SH-SY5Y (cell line): Measurements from ENCODE around the gene RGL1.

Source experiments
- GATA2 ChIP-seq: IDR thresholded peaks from 2 replicates; pipeline ENCODE4 v1.6.1; 2011; ENCODE audit warnings: mild to moderate bottlenecking, low read depth, low read length
- GATA3 ChIP-seq: IDR thresholded peaks from 2 replicates; pipeline ENCODE4 v1.6.1; 2011; ENCODE audit warnings: low read depth, mild to moderate bottlenecking, low read length, moderate library complexity

The RGL1 gene

DNA sequence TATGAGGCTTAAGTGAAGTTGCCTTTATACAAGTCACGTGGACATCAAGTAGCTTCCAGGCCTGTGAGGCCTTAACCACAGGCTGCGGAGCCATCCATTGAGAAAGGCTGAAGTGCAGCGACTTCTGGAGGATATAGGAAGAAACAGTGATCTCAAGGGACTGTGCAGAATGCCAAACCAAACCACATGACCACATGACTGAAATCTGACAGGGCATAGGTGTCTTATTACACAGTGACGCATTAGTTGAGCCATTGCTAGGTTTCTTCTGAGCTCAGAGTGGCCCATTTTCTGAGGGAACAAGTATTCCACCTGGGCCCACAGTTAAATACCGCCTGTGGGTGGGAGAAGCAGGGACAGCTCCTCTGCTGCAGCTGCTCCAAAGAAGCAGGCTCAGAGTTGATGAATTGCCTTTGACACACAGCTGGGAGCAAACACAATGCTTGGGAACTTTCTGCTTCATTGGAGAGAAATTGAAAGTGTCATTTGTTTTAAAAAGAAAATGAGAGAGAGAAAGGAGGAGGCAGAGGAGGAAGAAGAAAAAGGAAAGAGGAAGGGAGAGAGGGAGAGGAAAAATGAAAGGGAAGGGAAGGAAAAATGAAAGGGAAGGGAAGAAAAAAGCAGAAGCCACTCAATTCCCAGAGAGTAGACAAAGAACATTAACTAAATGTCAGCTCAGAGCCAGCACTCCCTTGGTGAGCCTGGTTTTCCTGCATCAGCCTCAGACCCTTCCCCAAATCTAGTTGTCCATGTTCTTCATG, 138.2 kb downstream of the RGL1 start:
- no peak for TF ChIP-seq GATA2

- TF ChIP-seq GATA3 (no peak), GATA2 (no peak)
These were observed 140.8 kb downstream of the RGL1 start for GRCh38 chr1:183945428-183946319.

DNA sequence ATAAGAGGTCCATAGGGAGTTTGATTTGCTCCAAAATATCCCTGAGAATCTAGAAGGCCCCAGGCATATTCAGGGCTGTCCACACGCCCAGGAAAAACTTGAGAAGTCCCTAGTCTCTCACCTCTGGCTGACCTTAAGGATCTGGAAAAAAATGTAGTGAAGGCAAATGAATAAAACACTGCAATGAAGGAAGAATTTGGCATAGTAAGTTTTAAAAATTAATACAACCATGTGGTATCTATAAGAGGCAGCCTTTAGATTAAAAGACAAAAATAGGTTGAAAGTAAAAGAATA, 141.3 kb downstream of the RGL1 start:
- TF ChIP-seq GATA2 (no peak), GATA3 (no peak)

- TF ChIP-seq GATA3 = no peak
- no peak for TF ChIP-seq GATA2
These were observed 143.1 kb downstream of the RGL1 start for GRCh38 chr1:183947988-183948387.

DNA sequence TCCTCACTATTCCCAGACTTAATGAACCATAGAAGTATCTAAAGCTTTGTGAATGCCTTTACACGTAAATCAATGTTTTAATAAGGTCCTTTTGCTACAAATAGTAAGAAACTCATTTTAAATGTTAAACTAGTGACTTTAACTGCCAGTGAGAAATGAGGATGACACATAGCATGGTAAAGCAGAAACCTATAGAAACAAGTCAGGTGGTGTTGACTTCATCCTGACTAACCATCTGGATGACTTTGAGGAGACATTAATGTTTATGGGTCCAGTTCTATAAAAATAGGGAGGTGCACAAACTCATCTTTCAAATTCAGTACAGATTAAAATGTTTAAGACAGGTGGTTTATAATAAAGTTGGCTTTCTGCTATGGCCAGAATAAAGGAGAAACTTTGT, 147.2 kb downstream of the RGL1 start:
- no peak for TF ChIP-seq GATA3
- no peak for TF ChIP-seq GATA2

DNA sequence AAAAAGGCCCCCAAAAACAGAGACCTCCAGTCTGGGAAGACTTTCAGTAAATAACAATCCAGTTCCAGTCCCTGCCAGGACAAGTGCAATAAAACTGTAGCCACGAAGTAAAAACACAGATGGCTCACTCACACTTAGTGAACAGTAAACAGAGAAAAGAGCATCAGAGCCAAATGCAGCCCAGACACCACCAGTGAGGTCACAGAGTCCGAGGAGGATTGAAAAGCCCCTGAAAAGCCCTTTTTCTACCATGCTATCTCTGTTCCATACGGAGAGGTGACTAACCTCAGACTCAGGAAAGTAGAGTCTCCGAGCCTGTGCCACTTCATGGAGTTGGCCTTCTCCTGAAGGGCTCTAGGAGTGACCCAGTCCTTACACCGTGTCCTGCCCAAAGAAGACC, 148.1 kb downstream of the RGL1 start:
- TF ChIP-seq GATA2 (no peak), GATA3 (no peak)

- no peak for TF ChIP-seq GATA2
- no peak for TF ChIP-seq GATA3
These were observed 149.6 kb downstream of the RGL1 start for GRCh38 chr1:183954496-183954895.

DNA sequence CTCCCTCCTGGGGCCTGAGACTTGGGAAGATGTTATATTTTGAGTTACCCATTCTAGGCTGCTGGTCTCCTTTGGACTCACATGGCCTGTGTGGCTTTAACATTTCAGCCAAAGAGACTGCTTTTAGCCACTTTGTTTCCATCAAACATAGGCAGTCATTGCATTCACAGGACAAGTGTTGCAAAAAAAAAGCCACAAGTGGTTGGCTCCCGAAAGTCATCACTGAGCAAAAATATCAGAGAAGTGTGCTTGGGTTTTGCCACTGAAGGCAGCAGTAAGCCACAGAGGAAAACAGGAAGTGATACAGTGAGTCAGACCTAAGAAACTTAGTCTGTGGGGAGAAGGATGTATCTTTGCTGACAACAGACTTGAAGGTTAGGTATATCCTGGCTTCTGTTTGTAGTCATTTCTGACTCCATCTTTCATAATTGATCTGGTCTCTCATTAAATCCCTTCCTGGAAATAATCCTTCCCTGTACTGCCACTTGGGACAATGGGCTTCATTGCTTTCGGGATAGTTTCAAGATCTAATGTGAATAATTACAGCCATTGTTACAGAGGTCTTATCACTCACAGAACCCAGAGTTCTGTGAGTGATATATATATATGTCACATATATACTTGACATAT, 151.8 kb downstream of the RGL1 start:
- TF ChIP-seq GATA3 (no peak), GATA2 (no peak)

DNA sequence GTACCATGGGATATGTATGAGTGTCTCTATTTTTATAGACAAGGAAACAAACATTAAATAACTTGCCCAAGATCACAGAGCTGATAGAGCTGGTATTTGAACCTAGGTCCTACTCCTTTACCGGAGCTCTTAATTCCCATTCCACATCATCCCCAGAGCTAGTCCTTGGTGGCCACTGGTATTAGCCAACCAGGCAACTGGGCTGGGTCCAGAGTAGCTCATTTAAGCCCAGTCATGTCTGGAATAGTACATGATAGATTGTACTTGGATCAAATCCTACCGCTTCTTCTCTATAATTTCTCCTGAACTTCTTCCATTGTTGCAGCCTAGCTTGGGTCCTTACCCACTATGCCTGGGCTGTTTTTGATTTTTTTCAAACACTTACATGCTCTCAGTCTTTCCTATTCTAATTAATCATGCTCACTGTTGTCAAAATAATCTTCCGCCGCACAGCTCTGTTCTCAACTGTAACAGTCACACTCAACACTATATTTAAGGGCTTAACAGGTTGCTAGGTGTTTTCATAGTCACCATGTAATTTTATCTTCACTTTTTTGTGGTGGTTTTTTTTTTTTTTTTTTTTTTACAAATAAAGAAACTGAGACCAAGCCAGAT, 152.4 kb downstream of the RGL1 start:
- no peak for TF ChIP-seq GATA3
- no peak for TF ChIP-seq GATA2

- TF ChIP-seq GATA3 = no peak
- no peak for TF ChIP-seq GATA2
These were observed 154.0 kb downstream of the RGL1 start for GRCh38 chr1:183958958-183959357.

DNA sequence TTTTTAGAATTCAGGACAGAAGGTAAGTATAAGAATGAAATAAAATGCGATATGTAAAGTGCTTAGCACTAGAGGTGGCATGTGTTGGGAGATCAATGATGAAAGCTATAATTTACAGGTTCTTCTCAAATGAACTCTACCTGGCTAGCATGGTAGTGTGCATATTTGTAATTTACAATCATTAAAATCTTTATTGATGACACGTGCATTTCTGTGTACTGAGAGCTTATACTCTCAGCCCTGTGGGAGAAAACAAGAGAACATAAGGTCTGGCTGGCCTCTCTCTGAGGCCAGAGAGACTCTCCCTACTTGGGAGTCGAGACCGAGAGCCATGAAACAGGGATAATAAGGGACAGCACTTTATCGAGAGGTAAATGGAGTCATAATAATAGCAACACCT, 156.2 kb downstream of the RGL1 start:
- TF ChIP-seq GATA3 (no peak), GATA2 (no peak)

DNA sequence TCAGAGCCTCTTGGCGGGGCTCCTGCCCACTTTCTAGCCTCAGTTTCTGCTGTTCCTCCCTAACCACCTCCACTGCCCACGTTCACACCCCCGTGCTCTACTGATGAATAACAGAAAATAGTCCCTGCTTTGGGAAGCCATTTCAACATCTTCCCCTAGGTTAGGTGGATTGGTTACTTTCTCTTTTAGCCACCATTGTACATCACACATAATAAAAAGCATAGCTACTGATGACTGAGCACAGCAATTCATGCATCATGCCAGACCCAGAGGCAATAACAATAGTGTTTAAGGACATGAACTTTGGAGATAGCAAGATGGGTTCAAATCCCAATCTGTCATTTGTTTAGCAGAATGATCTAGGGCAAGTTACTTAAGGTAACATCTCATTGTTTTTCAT, 158.0 kb downstream of the RGL1 start:
- TF ChIP-seq GATA2 (no peak), GATA3 (no peak)

DNA sequence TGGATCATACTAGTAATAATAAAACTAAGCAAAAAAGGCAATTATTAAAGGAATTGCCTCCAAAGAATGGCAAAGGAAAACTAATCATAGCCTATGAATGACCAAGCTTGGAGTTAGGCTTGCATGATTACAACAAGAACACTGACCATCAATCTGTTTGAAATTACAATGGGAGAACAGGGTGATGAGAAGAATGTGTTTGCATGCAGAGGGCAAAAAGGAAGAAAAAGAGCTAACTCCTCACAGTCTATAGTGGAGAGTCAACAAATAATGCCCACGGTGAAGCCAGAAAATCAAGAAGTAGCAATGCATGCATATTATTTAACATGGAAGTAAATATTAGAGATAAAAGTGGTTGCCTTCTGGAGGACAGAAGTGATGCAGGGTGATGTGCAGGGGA, 160.8 kb downstream of the RGL1 start:
- TF ChIP-seq GATA2 (no peak), GATA3 (no peak)

DNA sequence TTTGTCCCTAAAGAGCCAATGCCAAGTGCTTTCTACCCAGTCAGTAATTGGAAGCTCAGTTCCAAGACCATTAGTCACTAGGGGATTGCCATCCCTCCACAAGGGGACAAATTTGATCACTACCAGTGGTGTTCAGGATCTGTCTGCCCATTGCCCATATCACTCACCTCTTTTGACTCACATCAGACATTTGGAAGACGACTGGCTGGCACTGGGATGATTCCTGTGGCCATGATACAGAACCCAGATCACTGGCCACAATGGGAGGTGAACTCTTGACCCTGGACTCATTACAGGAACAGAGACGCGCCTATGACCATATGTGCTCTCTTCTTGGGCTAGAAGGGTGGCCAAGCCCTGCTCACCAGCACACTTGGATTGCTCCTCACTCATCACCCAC, 161.6 kb downstream of the RGL1 start:
- no peak for TF ChIP-seq GATA3
- no peak for TF ChIP-seq GATA2

- TF ChIP-seq GATA2 = no peak
- no peak for TF ChIP-seq GATA3
These were observed 163.0 kb downstream of the RGL1 start for GRCh38 chr1:183967914-183968313.
